HepG2 (cell line): ENCODE data around the gene APBA1. TPM values are rescaled to one million over a fixed set of nuclear protein-coding genes. Genes with fewer than 3 reads are reported as not detected.
A peak's percentile ranks its signal among the peaks of the same experiment; 100 is the strongest.

ENCODE experiments used
- ATAC-seq: fragments of 200-7000 bp; cut with Tn5 transposase; 3 replicates; pipeline ENCODE4 v1.9.1; 2020; ENCODE audit warnings: mild to moderate bottlenecking, moderate library complexity
- BruUV-seq: library from RNA; stranded (reverse); fragments of 400-500 nt; replicated peaks from 2 replicates; lab custom pipeline; 2021; lab: Mats Ljungman, UMichigan
- CTCF ChIA-PET: fragments of 300-600 bp; formaldehyde crosslinking; extraction: SDS; loops from one replicate; lab custom pipeline; 2021; ENCODE audit warnings: low total read pairs, inconsistent platforms, low intra/inter-chr PET ratio; lab: Yijun Ruan, JAX
- POLR2A ChIA-PET: fragments of 350-600 bp; sonication (Branson Sonifier 250); formaldehyde crosslinking; loops from one replicate; lab custom pipeline; 2020; ENCODE audit warnings: antibody characterized with exemption, inconsistent platforms; lab: Yijun Ruan, JAX
- DNase-seq: peaks from one replicate; pipeline ENCODE4 v3.0.0-alpha.2; 2015; ENCODE audit warnings: low spot score
- FAIRE-seq: peaks from 3 replicates; lab custom pipeline; 2011; peaks lifted over from hg19 to GRCh38; lab: Jason Lieb, UNC
- H2AFZ ChIP-seq: one replicate; pipeline ENCODE4 v1.6.1; 2011; ENCODE audit warnings: low read length, inconsistent platforms
- H3K27ac ChIP-seq: fragments of 300-600 bp; 3 replicates; pipeline ENCODE4 v1.8.0; 2011; ENCODE audit warnings: mixed run types, mild to moderate bottlenecking, mixed read lengths, low read length, inconsistent platforms; ENCODE audit not compliant: insufficient read depth; ENCODE audit errors: extremely low read length
- H3K27me3 ChIP-seq, 2 experiments: fragments of 200-600 bp in 1 of 2; 2 replicates in 1 of 2; 3 replicates in 1 of 2; pipeline versions ENCODE4 v1.6.0 to v1.8.0; 2011; ENCODE audit warnings: low read length in 2 of 2, mild to moderate bottlenecking in 2 of 2, moderate library complexity in 2 of 2, inconsistent platforms in 1 of 2; ENCODE audit not compliant: insufficient read depth in 2 of 2, control insufficient read depth in 1 of 2
- H3K36me3 ChIP-seq, 2 experiments: fragments of 200-600 bp in 1 of 2; replicated peaks in 1 of 2; 2 replicates in 1 of 2; 3 replicates in 1 of 2; pipeline versions ENCODE4 v1.5.1 to v1.8.0; 2011; ENCODE audit warnings: low read length in 2 of 2, inconsistent platforms in 1 of 2; ENCODE audit not compliant: insufficient read depth in 2 of 2, control insufficient read depth in 1 of 2
- H3K4me1 ChIP-seq: 2 replicates; pipeline ENCODE4 v1.5.1; 2012; ENCODE audit warnings: low read length, inconsistent platforms; ENCODE audit not compliant: insufficient read depth
- H3K4me2 ChIP-seq: 2 replicates; pipeline ENCODE4 v1.6.0; 2011; ENCODE audit warnings: low read depth, low read length, inconsistent platforms
- H3K4me3 ChIP-seq, 3 experiments: fragments of 200-600 bp in 1 of 3; sonication (generic), shearing (Covaris generic) in 1 of 3; replicated peaks in 1 of 3; 2 replicates each; pipeline ENCODE4 v1.5.1; 2011 to 2016; ENCODE audit warnings: low read length in 3 of 3, inconsistent platforms in 2 of 3, low read depth in 2 of 3, mild to moderate bottlenecking in 2 of 3, control low read depth in 1 of 3, mixed read lengths in 1 of 3; ENCODE audit not compliant: insufficient read depth in 1 of 3
- H3K79me2 ChIP-seq: one replicate; pipeline ENCODE4 v1.6.1; 2011; ENCODE audit warnings: low read length, inconsistent platforms; ENCODE audit not compliant: insufficient read depth
- H3K9ac ChIP-seq: 2 replicates; pipeline ENCODE4 v1.6.0; 2011; ENCODE audit warnings: mild to moderate bottlenecking, low read depth, low read length, inconsistent platforms; ENCODE audit not compliant: insufficient read depth
- H3K9me3 ChIP-seq: 2 replicates; pipeline ENCODE4 v1.5.1; 2012; ENCODE audit warnings: mild to moderate bottlenecking, low read length
- H4K20me1 ChIP-seq: 2 replicates; pipeline ENCODE4 v1.6.0; 2011; ENCODE audit warnings: inconsistent platforms, mild to moderate bottlenecking, low read length, moderate library complexity; ENCODE audit not compliant: insufficient read depth
- DPF2 ChIP-seq: sonication (generic); formaldehyde crosslinking; IDR thresholded peaks from 2 replicates; pipeline ENCODE4 v1.4.0; 2020; ENCODE audit warnings: mild to moderate bottlenecking, low read depth, missing genetic modification reagents, borderline replicate concordance
- HIVEP1 ChIP-seq: sonication (generic); formaldehyde crosslinking; IDR thresholded peaks from 2 replicates; pipeline ENCODE4 v1.4.0; 2020; ENCODE audit warnings: mild to moderate bottlenecking, missing genetic modification reagents
- HOXA9 ChIP-seq: sonication (generic); formaldehyde crosslinking; IDR thresholded peaks from 2 replicates; pipeline ENCODE4 v1.8.1; 2022; ENCODE audit warnings: missing genetic modification reagents, mild to moderate bottlenecking, moderate library complexity, borderline replicate concordance
- KDM6A ChIP-seq: IDR thresholded peaks from 2 replicates; pipeline ENCODE4 v1.6.1; 2016; ENCODE audit warnings: low read depth
- MAFK ChIP-seq, 2 experiments: IDR thresholded peaks in 1 of 2; conservative IDR thresholded peaks in 1 of 2; 2 replicates each; pipeline ENCODE4 v1.6.1; 2011; ENCODE audit warnings: improper control_type of control experiment in 2 of 2, low read length in 2 of 2
- MBNL3 ChIP-seq: fragments of 250-450 bp; sonication (Bioruptor Pico); conservative IDR thresholded peaks from 2 replicates; pipeline ENCODE4 v1.8.0; 2022; ENCODE audit warnings: mild to moderate bottlenecking, inconsistent platforms
- MNT ChIP-seq: fragments of 450-650 bp; IDR thresholded peaks from 2 replicates; pipeline ENCODE4 v1.6.1; 2016
- NFE2L2 ChIP-seq: fragments of 150-350 bp; IDR thresholded peaks from 2 replicates; pipeline ENCODE4 v1.6.1; 2014; ENCODE audit warnings: low read length
- PAXIP1 ChIP-seq: sonication (generic); formaldehyde crosslinking; conservative IDR thresholded peaks from 2 replicates; pipeline ENCODE4 v1.4.0; 2020; ENCODE audit warnings: mild to moderate bottlenecking, missing genetic modification reagents, moderate library complexity
- PRDM15 ChIP-seq: sonication (generic); formaldehyde crosslinking; IDR thresholded peaks from 2 replicates; pipeline ENCODE4 v1.4.0; 2020; ENCODE audit warnings: missing genetic modification reagents
- SIX1 ChIP-seq: sonication (generic); formaldehyde crosslinking; IDR thresholded peaks from 2 replicates; pipeline ENCODE4 v1.4.0; 2020; ENCODE audit warnings: missing genetic modification reagents, borderline replicate concordance
- ZNF136 ChIP-seq: sonication (generic); formaldehyde crosslinking; IDR thresholded peaks from 2 replicates; pipeline ENCODE4 v1.8.1; 2022; ENCODE audit warnings: low read depth, mild to moderate bottlenecking, moderate library complexity, missing genetic modification reagents
- ZNF34 ChIP-seq: sonication (generic); formaldehyde crosslinking; IDR thresholded peaks from 2 replicates; pipeline ENCODE4 v1.4.0; 2020; ENCODE audit warnings: mild to moderate bottlenecking, missing genetic modification reagents, borderline replicate concordance
- ZNF451 ChIP-seq: sonication (generic); formaldehyde crosslinking; IDR thresholded peaks from 2 replicates; pipeline ENCODE4 v1.5.0; 2020; ENCODE audit warnings: mild to moderate bottlenecking, missing genetic modification reagents
- ZNF564 ChIP-seq: sonication (generic); formaldehyde crosslinking; IDR thresholded peaks from 2 replicates; pipeline ENCODE4 v1.8.1; 2023; ENCODE audit warnings: mild to moderate bottlenecking, missing genetic modification reagents
- WGBS: methylation state at CpG from one replicate; pipeline ENCODE4 v1.1.6; 2017; ENCODE audit warnings: low lambda C conversion rate; 5-methylcytosine and 5-hydroxymethylcytosine counted together
- in situ Hi-C: cut with HindIII; loops from 2 replicates; pipeline ENCODE4 v1.10.0; 2017; ENCODE audit warnings: low pct_unique_long_range_greater_than_20kb; ENCODE audit not compliant: extremely low pct_ligation_motif_present
- intact Hi-C: fragments of 100-400 bp; cut with micrococcal nuclease; formaldehyde crosslinking; loops from one replicate; pipeline ENCODE4 v1.10.0; 2022; ENCODE audit not compliant: unreplicated experiment
- polyA plus RNA-seq, 8 experiments: library from polyadenylated mRNA; depleted of rRNA in 3 of 8; stranded (reverse) in 7 of 8; unstranded in 1 of 8; fragments of >200 nt; fragmentation: Illumina TruSeq in 4 of 8; extraction: Trizol in 4 of 8; gene quantifications; 2 replicates each; pipeline versions ENCODE4 v1.2.1 to v1.2.3, GENCODE V29; 2011 to 2016; ENCODE audit warnings: low read depth in 4 of 8, missing spikeins in 1 of 8, mixed read lengths in 1 of 8; ENCODE audit not compliant: insufficient read depth in 1 of 8
- total RNA-seq, 5 experiments: library from RNA; depleted of rRNA; stranded (reverse); fragments of >200 nt; fragmentation: Illumina TruSeq; extraction: Trizol; gene quantifications; 2 replicates each; pipeline ENCODE4 v1.2.3, GENCODE V29; 2016; ENCODE audit warnings: low read depth in 1 of 5

APBA1 gene
- total and polyA plus RNA-seq, 2 of the 13 experiments (the other 11 are each of a cell fraction or from before 2014, with no cell fraction given) = 0.15 TPM; not detected in 1

- TF ChIP-seq PAXIP1 (CRISPR knock-in tag) = no peak
- TF ChIP-seq MAFK (conservative IDR thresholded peaks at IDR 0.05 in 1 of 2, IDR thresholded peaks at IDR 0.05 in 1 of 2; ENCODE audit: low read length in 2 of 2) = 0 out of 4 replicates have a peak, but pooled peaks of 1 of the 2 experiments have one; percentile 23
- TF ChIP-seq ZNF451 (CRISPR knock-in tag) = no peak
- TF ChIP-seq ZNF564 (CRISPR knock-in tag) = no peak
- TF ChIP-seq ZNF136 (CRISPR knock-in tag) = no peak
- TF ChIP-seq NFE2L2 = peak; percentile 67
- no peak for TF ChIP-seq HOXA9 (CRISPR knock-in tag)
Observed at GRCh38 chr9:69496846-69497450, 175.2 kb downstream of the APBA1 start (continued).

GRCh38 chr9:69495296-69495695, 176.9 kb downstream of the APBA1 start:
- FAIRE-seq (no peak), ATAC-seq (no peak), DNase-seq (no peak)
- Histone ChIP-seq H2AFZ (no peak overlapping the region), H3K27me3 (peaks cover 0 to 35% of the 10 kb centered on the region in 2 experiments; a peak in 4 of 5 replicates), H3K4me3 (no peak overlapping the region), H3K27ac (no peak overlapping the region), H3K9me3 (no peaks in the 10 kb centered on the region), H3K4me1 (no peaks in the 10 kb centered on the region), H3K79me2 (no peaks in the 10 kb centered on the region), H3K4me2 (no peak overlapping the region), H3K9ac (no peak overlapping the region), H4K20me1 (no peaks in the 10 kb centered on the region), H3K36me3 (no peaks in the 10 kb centered on the region)
- CTCF ChIA-PET = no interaction called here
- WGBS = 39% methylated on average over 5 of the region's 10 CpGs
- no TSS peak for BruUV-seq
- in situ Hi-C loops (no loop called here), intact Hi-C loops (no loop called here)
- POLR2A ChIA-PET = no interaction called here
- no peak for TF ChIP-seq SIX1 (CRISPR knock-in tag)
- TF ChIP-seq MBNL3 (CRISPR knock-in tag) = no peak
- TF ChIP-seq HIVEP1 = no peak
- TF ChIP-seq DPF2 = no peak
- TF ChIP-seq ZNF34 = no peak
- TF ChIP-seq MNT = no peak
- no peak for TF ChIP-seq PRDM15 (CRISPR knock-in tag)
- TF ChIP-seq KDM6A (CRISPR knock-in tag) = no peak
